ENCODE results near the gene ZNF80. TPM values are rescaled to one million over a fixed set of nuclear protein-coding genes. Genes with fewer than 3 reads are reported as not detected.

Gene ZNF80
- total RNA-seq, 2 experiments from 2014 or later, result 1.8 to 2.3 TPM

GRCh38 chr3:114234745-114235144 is 2.6 kb downstream of the ZNF80 start:
- Mint-ChIP-seq H3K4me1 (ENCODE audit: low read depth) (peaks cover 65% of the 10 kb centered on the region), H3K36me3 (ENCODE audit: low read depth) (peaks cover 39% of the 10 kb centered on the region), H3K9me3 (no peaks in the 10 kb centered on the region), H3K27ac (peak overlapping the region; percentile 75), H3K4me3 (peak overlapping the region; percentile 62), H3K27me3 (no peaks in the 10 kb centered on the region)
- CTCF ChIA-PET, result interaction anchor here (0.9 to 3.0 kb wide), 6 partner anchors 9 to 82 kb away, joined by 3 to 7 read pairs (median 3); no protein-coding TSS in a partner anchor
- DNase-seq (no peak), ATAC-seq (no peak)
- intact Hi-C loops (cut with micrococcal nuclease), result no loop called here
- no peak for TF ChIP-seq CTCF (IDR thresholded peaks at IDR 0.05)
- POLR2A ChIA-PET, result interaction anchor here (1.2 to 4.1 kb wide), 3 partner anchors 11 to 20 kb away, joined by 3 to 33 read pairs (median 4); no protein-coding TSS in a partner anchor

GRCh38 chr3:114231616-114232015 is 5.8 kb downstream of the ZNF80 start:
- peaks cover 44% of the 10 kb centered on the region for H3K36me3 Mint-ChIP-seq (ENCODE audit: low read depth)
- no peaks in the 10 kb centered on the region for H3K27me3 Mint-ChIP-seq
- ATAC-seq (peak; percentile 73), DNase-seq (peak; percentile 80)
- peaks cover 2% of the 10 kb centered on the region for H3K9me3 Mint-ChIP-seq
- no peak overlapping the region for H3K4me3 Mint-ChIP-seq
- H3K4me1 Mint-ChIP-seq (ENCODE audit: low read depth), result peaks cover 86% of the 10 kb centered on the region
- intact Hi-C loops (cut with micrococcal nuclease), result no loop called here
- ChIA-PET CTCF (interaction anchor here (0.7 to 2.1 kb wide), 3 partner anchors 10 to 80 kb away, joined by 3 to 7 read pairs (median 3); no protein-coding TSS in a partner anchor), POLR2A (interaction anchor here (0.9 to 4.1 kb wide), 5 partner anchors 8 to 17 kb away, joined by 3 to 33 read pairs (median 4); no protein-coding TSS in a partner anchor)
- no peak for TF ChIP-seq CTCF (IDR thresholded peaks at IDR 0.05)
- H3K27ac Mint-ChIP-seq, result peak overlapping the region; percentile 81

- H3K27me3 Mint-ChIP-seq, result no peaks in the 10 kb centered on the region
- DNase-seq (no peak), ATAC-seq (no peak)
- H3K9me3 Mint-ChIP-seq, result peaks cover 25% of the 10 kb centered on the region
- ChIA-PET POLR2A (interaction anchor here (3.8 to 8.5 kb wide), 2 partner anchors 10 to 13 kb away, joined by 15 to 84 read pairs; no protein-coding TSS in a partner anchor), CTCF (interaction anchor here (0.9 to 1.5 kb wide), 2 partner anchors 10 to 64 kb away, joined by 3 to 4 read pairs; no protein-coding TSS in a partner anchor)
- no peak overlapping the region for H3K4me3 Mint-ChIP-seq
- intact Hi-C loops (cut with micrococcal nuclease), result no loop called here
- no peak for TF ChIP-seq CTCF (IDR thresholded peaks at IDR 0.05)
- peaks cover 58% of the 10 kb centered on the region for H3K36me3 Mint-ChIP-seq (ENCODE audit: low read depth)
- H3K27ac Mint-ChIP-seq, result peak overlapping the region; percentile 99
- peaks cover 89% of the 10 kb centered on the region for H3K4me1 Mint-ChIP-seq (ENCODE audit: low read depth)
Measured at GRCh38 chr3:114227076-114227475, 10.3 kb downstream of the ZNF80 start.

GRCh38 chr3:114226313-114226712 is 11.1 kb downstream of the ZNF80 start:
- Mint-ChIP-seq H3K9me3 (peaks cover 25% of the 10 kb centered on the region), H3K4me1 (ENCODE audit: low read depth) (peaks cover 89% of the 10 kb centered on the region), H3K4me3 (peak overlapping the region; percentile 61), H3K27me3 (no peaks in the 10 kb centered on the region), H3K27ac (peak overlapping the region; percentile 99), H3K36me3 (ENCODE audit: low read depth) (peaks cover 59% of the 10 kb centered on the region)
- intact Hi-C loops (cut with micrococcal nuclease), result no loop called here
- DNase-seq, result no peak
- no peak for TF ChIP-seq CTCF (IDR thresholded peaks at IDR 0.05)
- ATAC-seq, result no peak
- ChIA-PET CTCF (no interaction called here), POLR2A (interaction anchor here (0.6 to 8.5 kb wide), 3 partner anchors 9 to 481 kb away, joined by 3 to 84 read pairs (median 15); no protein-coding TSS in a partner anchor)

- ATAC-seq (peak; percentile 68), DNase-seq (peak; percentile 57)
- Mint-ChIP-seq H3K4me3 (peak overlapping the region; percentile 4), H3K9me3 (peaks cover 28% of the 10 kb centered on the region), H3K27me3 (no peaks in the 10 kb centered on the region), H3K36me3 (ENCODE audit: low read depth) (peaks cover 67% of the 10 kb centered on the region), H3K4me1 (ENCODE audit: low read depth) (peaks cover 88% of the 10 kb centered on the region), H3K27ac (peak overlapping the region; percentile 99)
- intact Hi-C loops (cut with micrococcal nuclease), result loop anchor here (2.0 to 5.0 kb wide), 3 partner anchors 20 to 109 kb away; partner anchors contain the start of gene TIGIT
- no peak for TF ChIP-seq CTCF (IDR thresholded peaks at IDR 0.05)
- CTCF ChIA-PET, result interaction anchor here (1.1 to 2.2 kb wide), 3 partner anchors 10 to 68 kb away, joined by 5 to 15 read pairs (median 8); no protein-coding TSS in a partner anchor
- POLR2A ChIA-PET, result interaction anchor here (2.3 to 8.5 kb wide), 4 partner anchors 9 to 71 kb away, joined by 8 to 84 read pairs (median 18); partner anchors contain the start of gene TIGIT
Measured at GRCh38 chr3:114223143-114223542, 14.2 kb downstream of the ZNF80 start.

All from activated CD8-positive, alpha-beta T cell treated with anti-CD3 and anti-CD28 coated beads for 36 hours (primary cell).